HG03439 (cell line): Measurements from ENCODE around the gene SLC4A8.
"Not testable (repeated sequence)": the region's sequence is repeated elsewhere in the genome, so short reads cannot be mapped to it uniquely, and the experiment has no call there.

Experiments used
- ATAC-seq: cut with Tn5 transposase; IDR thresholded peaks from one replicate; pipeline ENCODE4 v1.9.1; 2021; ENCODE audit warnings: mild to moderate bottlenecking, moderate library complexity; ENCODE audit not compliant: unreplicated experiment

Gene SLC4A8

GRCh38 chr12:51428256-51428655 lies 3.6 kb downstream of the SLC4A8 start:
- no peak for ATAC-seq

- no peak for ATAC-seq
Observed at GRCh38 chr12:51429700-51430099, 5.1 kb downstream of the SLC4A8 start.

- ATAC-seq: no peak
Observed at GRCh38 chr12:51430196-51430895, 5.7 kb downstream of the SLC4A8 start.

DNA sequence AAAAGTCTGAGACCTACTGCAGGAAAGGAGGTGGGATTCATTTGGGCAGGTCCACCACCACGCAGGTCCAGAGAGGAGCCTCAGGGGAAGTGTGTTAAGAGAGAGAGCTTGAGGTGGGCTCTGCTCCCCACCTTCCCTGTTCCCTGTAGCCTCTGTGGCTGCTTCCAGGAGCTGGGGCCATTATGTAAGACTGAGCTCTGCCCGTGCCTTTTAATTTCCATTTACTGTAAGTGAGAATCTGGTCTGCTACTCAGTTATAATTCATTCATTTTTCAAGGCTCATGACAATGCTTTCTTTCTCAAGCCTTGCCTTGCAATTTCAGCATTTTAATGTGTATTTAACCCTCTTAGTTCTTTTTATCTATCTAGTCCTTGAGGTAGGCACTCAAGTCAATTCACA lies 8.3 kb downstream of the SLC4A8 start:
- no peak for ATAC-seq

DNA sequence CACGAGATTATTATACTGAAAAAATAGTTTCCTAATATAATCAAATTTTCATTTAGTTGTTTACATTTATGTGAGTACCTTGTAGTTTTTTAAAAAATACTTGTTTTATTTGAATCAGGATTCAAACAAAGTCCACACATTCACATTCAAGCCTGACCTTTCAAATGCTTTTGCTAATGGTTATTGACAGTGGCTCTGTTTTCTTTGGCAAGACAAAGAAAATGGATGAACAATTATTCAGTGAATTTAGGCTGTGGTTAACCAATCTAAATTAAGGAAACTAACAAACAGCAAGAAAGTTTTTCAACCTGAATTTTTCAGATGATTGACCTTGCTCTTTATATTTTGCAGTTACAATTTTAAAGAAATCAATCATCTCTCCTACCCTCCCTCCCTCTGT lies 9.7 kb downstream of the SLC4A8 start:
- ATAC-seq: no peak

DNA sequence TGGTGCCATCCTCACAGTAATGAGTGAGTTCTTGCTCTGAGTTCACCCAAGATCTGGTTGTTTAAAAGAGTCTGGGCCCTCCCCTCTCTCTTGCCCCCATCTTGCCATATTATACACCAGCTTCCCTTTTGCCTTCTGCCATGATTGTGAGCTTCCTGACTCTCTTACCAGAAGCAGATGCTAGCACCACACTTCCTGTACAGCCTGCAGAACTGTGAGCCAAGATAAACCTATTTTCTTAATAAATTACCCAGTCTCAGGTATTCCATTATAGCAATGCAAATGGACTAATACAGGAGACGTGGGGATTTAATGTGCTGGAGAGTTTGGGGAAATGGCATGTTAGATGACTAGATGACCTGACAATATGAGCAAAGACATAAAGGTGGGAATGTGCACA lies 12.8 kb downstream of the SLC4A8 start:
- no peak for ATAC-seq

DNA sequence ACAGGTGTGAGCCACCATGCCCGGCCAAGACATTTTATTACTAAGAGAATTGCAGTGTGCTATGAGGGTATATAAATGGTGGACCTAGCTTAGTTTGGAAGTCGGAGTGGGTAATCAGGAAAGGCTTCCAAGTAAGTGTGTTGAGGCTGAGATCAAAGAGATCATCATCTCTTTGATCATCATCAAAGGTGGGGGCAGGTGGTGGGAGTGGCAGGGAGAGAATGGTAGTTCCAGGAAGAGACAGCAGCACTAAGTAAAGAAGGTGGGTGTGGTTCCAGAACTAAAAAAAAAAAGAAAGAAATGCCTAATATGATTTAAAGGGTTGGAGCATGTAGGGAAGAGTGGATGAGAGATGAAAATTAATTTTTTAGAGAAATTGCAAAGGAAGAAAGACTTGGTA lies 14.7 kb downstream of the SLC4A8 start:
- ATAC-seq: no peak

GRCh38 chr12:51441583-51441982 lies 17.0 kb downstream of the SLC4A8 start:
- no peak for ATAC-seq

- no peak for ATAC-seq
Observed at GRCh38 chr12:51442324-51442723, 17.7 kb downstream of the SLC4A8 start.

GRCh38 chr12:51443573-51443972 lies 18.9 kb downstream of the SLC4A8 start:
- no peak for ATAC-seq

DNA sequence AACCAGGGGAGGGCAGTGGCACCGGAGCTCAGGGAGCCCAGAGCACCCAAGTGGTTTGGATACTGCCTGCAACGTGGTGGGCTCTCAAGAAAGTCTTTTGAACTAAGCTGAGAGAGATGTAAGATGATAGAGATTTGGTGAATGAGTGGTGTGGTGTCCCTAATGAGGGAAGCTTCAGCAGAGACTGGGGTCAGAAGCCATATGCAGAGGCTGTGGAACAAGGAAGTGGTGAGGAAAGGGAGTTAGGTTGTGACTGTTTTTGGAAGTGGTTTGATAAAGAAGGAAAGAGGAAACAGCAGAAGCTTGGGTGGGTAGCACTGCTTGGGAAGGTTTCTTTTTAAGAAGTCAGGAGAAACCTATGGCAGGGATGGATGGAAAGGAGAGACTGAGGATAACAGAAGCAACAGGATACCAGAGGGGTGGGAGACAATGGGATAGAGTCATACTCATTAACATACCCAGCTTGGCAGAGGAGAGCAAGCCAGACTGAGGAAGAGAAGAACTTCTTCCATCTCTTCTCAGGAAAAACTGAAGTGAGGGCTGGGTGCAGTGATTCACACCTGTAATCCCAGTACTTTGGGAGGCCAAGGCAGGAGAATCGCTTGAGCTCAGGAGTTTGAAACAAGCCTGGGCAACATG lies 24.1 kb downstream of the SLC4A8 start:
- no peak for ATAC-seq

GRCh38 chr12:51449580-51450246 lies 25.1 kb downstream of the SLC4A8 start:
- no peak for ATAC-seq

- no peak for ATAC-seq
Observed at GRCh38 chr12:51450333-51450732, 25.7 kb downstream of the SLC4A8 start.

GRCh38 chr12:51450806-51451205 lies 26.2 kb downstream of the SLC4A8 start:
- ATAC-seq: no peak

DNA sequence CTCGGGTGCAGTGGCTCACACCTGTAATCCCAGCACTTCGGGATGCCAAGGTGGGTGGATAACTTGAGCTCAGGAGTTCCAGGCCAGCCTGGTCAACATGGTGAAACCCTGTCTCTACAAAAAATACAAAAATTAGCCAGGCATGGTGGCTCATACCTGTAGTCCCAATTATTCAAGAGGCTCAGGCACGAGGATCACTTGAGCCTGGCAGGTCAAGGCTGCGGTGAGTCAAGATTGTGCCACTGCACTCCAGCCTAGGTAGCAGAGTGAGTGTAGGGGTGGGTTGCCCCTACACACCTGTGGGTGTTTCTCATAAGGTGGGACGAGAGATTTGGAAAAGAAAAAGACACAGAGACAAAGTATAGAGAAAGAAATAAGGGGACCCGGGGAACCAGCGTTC lies 29.4 kb downstream of the SLC4A8 start:
- not testable (repeated sequence) for ATAC-seq

- ATAC-seq: not testable (repeated sequence)
Observed at GRCh38 chr12:51455050-51455449, 30.4 kb downstream of the SLC4A8 start.

GRCh38 chr12:51458635-51459034 lies 34.0 kb downstream of the SLC4A8 start:
- no peak for ATAC-seq

- no peak for ATAC-seq
Observed at GRCh38 chr12:51460519-51460918, 35.9 kb downstream of the SLC4A8 start.

- ATAC-seq: no peak
Observed at GRCh38 chr12:51465491-51465890, 40.9 kb downstream of the SLC4A8 start.

GRCh38 chr12:51470116-51470515 lies 45.5 kb downstream of the SLC4A8 start:
- no peak for ATAC-seq

DNA sequence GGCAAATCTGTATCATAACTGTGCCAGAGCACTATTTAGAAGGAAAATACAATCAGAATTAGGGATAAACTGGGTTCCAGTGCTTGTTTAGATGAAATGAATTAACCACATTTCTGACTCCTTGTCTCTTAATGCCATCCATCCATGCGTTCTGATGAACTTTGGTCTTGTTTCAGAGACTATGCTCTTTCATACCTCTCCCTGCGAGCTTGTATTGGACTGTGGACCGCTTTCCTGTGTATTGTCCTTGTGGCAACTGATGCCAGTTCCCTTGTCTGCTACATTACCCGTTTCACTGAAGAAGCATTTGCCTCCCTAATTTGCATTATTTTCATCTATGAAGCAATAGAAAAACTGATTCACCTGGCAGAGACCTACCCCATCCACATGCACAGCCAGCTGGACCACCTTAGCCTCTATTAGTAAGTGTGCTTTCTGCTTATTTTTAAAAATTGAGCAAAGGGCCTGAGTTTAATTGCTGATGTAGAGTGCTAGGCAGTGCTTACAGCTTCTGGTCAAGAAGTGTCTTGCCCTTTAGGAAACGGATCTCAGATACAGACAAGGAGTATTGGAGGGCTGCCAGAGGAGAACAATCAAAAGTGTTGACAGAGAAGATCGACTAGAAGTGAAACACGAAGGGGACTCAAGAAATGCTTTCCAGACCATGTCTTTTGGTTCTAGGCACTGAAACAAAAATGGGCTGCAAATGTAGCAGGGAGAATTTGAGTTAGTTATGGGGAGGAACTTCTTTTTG lies 46.7 kb downstream of the SLC4A8 start:
- ATAC-seq: no peak
